ENCODE measurements around the gene CAMK1D. TPM values are rescaled to one million over a fixed set of nuclear protein-coding genes. Genes with fewer than 3 reads are reported as not detected.

The CAMK1D gene
- total RNA-seq, 2 experiments from 2014 or later, result 28.8 to 35.3 TPM

DNA sequence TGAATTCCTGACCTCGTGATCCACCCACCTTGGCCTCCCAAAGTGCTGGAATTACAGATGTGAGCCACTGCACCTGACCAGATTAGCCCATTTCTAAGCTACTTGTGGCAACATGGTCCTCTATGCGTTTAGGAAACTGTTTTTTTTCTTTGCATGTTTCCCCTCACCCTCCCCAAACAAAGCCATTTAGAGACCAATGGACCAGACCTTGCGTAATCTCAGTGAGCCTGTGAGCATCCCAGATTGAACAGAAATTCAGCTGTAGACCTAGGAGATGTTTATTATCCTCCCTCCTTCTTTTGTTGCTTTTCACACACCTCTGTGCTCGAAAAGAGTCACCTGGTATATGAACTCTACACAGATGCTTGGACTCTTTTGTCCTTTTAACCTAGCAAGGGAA, 28.5 kb upstream of the CAMK1D start:
- H3K27ac ChIP-seq (ENCODE audit: low read depth in 1 of 2, low read length in 2 of 2), result no peak overlapping the region
- Mint-ChIP-seq H3K4me1 (ENCODE audit: low read depth) (peaks cover 6% of the 10 kb centered on the region), H3K27ac (no peak overlapping the region), H3K27me3 (no peaks in the 10 kb centered on the region), H3K9me3 (no peaks in the 10 kb centered on the region), H3K4me3 (no peak overlapping the region), H3K36me3 (ENCODE audit: low read depth) (no peaks in the 10 kb centered on the region)
- no peak for ATAC-seq (ENCODE audit: poor library complexity)
- TF ChIP-seq, protein P1, sequence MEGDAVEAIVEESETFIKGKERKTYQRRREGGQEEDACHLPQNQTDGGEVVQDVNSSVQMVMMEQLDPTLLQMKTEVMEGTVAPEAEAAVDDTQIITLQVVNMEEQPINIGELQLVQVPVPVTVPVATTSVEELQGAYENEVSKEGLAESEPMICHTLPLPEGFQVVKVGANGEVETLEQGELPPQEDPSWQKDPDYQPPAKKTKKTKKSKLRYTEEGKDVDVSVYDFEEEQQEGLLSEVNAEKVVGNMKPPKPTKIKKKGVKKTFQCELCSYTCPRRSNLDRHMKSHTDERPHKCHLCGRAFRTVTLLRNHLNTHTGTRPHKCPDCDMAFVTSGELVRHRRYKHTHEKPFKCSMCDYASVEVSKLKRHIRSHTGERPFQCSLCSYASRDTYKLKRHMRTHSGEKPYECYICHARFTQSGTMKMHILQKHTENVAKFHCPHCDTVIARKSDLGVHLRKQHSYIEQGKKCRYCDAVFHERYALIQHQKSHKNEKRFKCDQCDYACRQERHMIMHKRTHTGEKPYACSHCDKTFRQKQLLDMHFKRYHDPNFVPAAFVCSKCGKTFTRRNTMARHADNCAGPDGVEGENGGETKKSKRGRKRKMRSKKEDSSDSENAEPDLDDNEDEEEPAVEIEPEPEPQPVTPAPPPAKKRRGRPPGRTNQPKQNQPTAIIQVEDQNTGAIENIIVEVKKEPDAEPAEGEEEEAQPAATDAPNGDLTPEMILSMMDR (IDR thresholded peaks at IDR 0.05), result no peak
- H3K4me1 ChIP-seq (ENCODE audit: insufficient read depth, low read length), result peaks cover 4% of the 10 kb centered on the region
- POLR2A ChIA-PET, result no interaction called here
- CTCF ChIA-PET, result no interaction called here
- H3K36me3 ChIP-seq (ENCODE audit: insufficient read depth, low read length), result no peaks in the 10 kb centered on the region
- no peak for DNase-seq
- H3K27me3 ChIP-seq (ENCODE audit: control insufficient read depth in 1 of 2, insufficient read depth in 2 of 2, low read length in 2 of 2), result no peaks in the 10 kb centered on the region
- H3K9me3 ChIP-seq (ENCODE audit: control insufficient read depth in 1 of 2, insufficient read depth in 1 of 2, low read length in 2 of 2), result no peaks in the 10 kb centered on the region
- intact Hi-C loops (cut with DNase I, micrococcal nuclease), result no loop called here
- H3K4me3 ChIP-seq (ENCODE audit: low read length), result no peak overlapping the region

DNA sequence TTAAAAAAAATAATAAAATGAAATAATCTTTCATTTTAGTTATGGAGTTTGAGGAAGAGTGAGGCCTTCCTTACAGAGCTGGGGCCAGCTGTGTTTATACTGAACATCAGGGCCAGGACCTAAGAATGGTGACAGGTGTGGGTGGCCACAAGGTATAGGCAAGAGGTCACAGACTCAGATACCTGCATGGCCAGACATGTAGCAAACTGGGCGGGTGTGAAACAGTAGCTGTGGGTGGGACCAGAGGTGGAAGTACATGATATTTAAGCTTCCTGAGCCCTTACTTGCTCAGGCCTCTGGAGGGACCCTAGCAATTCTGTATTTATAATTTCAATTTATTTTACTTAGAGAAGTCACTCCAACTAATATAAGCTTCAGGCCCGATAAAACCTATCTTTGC, 27.7 kb upstream of the CAMK1D start:
- Histone ChIP-seq H3K27ac (ENCODE audit: low read depth in 1 of 2, low read length in 2 of 2) (no peak overlapping the region), H3K9me3 (ENCODE audit: control insufficient read depth in 1 of 2, insufficient read depth in 1 of 2, low read length in 2 of 2) (no peaks in the 10 kb centered on the region), H3K4me1 (ENCODE audit: insufficient read depth, low read length) (peaks cover 4% of the 10 kb centered on the region), H3K36me3 (ENCODE audit: insufficient read depth, low read length) (no peaks in the 10 kb centered on the region), H3K27me3 (ENCODE audit: control insufficient read depth in 1 of 2, insufficient read depth in 2 of 2, low read length in 2 of 2) (no peaks in the 10 kb centered on the region), H3K4me3 (ENCODE audit: low read length) (no peak overlapping the region)
- CTCF ChIA-PET, result no interaction called here
- Mint-ChIP-seq H3K4me3 (no peak overlapping the region), H3K4me1 (ENCODE audit: low read depth) (peaks cover 10% of the 10 kb centered on the region), H3K9me3 (no peaks in the 10 kb centered on the region), H3K27me3 (no peaks in the 10 kb centered on the region), H3K27ac (no peak overlapping the region), H3K36me3 (ENCODE audit: low read depth) (no peaks in the 10 kb centered on the region)
- intact Hi-C loops (cut with DNase I, micrococcal nuclease), result no loop called here
- no peak for ATAC-seq (ENCODE audit: poor library complexity)
- POLR2A ChIA-PET, result no interaction called here
- TF ChIP-seq, protein P1 (IDR thresholded peaks at IDR 0.05), result no peak
- DNase-seq, result no peak

DNA sequence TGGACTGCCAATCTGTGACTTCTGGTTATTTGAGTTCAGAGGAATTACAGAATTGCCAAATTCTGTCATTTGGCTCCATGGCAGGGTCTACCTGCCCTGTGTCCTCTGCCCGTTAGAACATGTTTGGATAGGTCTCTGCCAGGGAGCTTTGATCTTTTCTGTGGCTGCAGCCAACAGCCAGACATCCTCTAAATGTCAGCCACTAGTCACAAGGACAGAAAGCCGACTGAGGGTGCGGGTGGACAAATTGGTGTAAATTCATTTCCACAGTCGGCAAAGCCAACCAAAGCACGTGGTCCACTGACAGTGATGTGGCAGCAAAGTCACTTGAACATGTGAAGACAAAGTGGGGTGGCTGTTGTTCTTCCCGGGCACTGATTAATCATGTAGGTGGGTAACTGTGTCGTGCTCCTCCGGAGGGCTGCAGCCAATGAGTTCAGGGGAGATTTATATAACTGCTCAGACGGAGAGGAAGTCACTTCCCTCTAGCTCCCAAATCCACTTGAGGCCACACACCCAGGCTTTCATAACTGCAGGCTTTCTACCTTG, 26.7 kb upstream of the CAMK1D start:
- Histone ChIP-seq H3K27me3 (ENCODE audit: control insufficient read depth in 1 of 2, insufficient read depth in 2 of 2, low read length in 2 of 2) (no peaks in the 10 kb centered on the region), H3K9me3 (ENCODE audit: control insufficient read depth in 1 of 2, insufficient read depth in 1 of 2, low read length in 2 of 2) (no peaks in the 10 kb centered on the region), H3K27ac (ENCODE audit: low read depth in 1 of 2, low read length in 2 of 2) (no peak overlapping the region), H3K4me1 (ENCODE audit: insufficient read depth, low read length) (peaks cover 4% of the 10 kb centered on the region), H3K4me3 (ENCODE audit: low read length) (no peak overlapping the region), H3K36me3 (ENCODE audit: insufficient read depth, low read length) (no peaks in the 10 kb centered on the region)
- H3K27ac Mint-ChIP-seq, result no peak overlapping the region
- H3K9me3 Mint-ChIP-seq, result no peaks in the 10 kb centered on the region
- peaks cover 10% of the 10 kb centered on the region for H3K4me1 Mint-ChIP-seq (ENCODE audit: low read depth)
- intact Hi-C loops (cut with DNase I, micrococcal nuclease), result no loop called here
- CTCF ChIA-PET, result interaction anchor here (0.6 to 1.2 kb wide), 2 partner anchors 13 to 37 kb away, joined by 3 read pairs; no protein-coding TSS in a partner anchor
- DNase-seq (no peak), ATAC-seq (ENCODE audit: poor library complexity) (no peak)
- no peak overlapping the region for H3K4me3 Mint-ChIP-seq
- POLR2A ChIA-PET, result no interaction called here
- H3K27me3 Mint-ChIP-seq, result no peaks in the 10 kb centered on the region
- no peaks in the 10 kb centered on the region for H3K36me3 Mint-ChIP-seq (ENCODE audit: low read depth)
- TF ChIP-seq, protein P1 (IDR thresholded peaks at IDR 0.05), result no peak

Measured in CD4-positive, alpha-beta T cell (primary cell).